GM19467 (cell line): ENCODE results near the gene SMIM21.

Experiments used
- ATAC-seq: cut with Tn5 transposase; IDR thresholded peaks from one replicate; pipeline ENCODE4 v1.9.1; 2021; ENCODE audit warnings: mild to moderate bottlenecking, moderate library complexity; ENCODE audit not compliant: unreplicated experiment

SMIM21 gene

DNA sequence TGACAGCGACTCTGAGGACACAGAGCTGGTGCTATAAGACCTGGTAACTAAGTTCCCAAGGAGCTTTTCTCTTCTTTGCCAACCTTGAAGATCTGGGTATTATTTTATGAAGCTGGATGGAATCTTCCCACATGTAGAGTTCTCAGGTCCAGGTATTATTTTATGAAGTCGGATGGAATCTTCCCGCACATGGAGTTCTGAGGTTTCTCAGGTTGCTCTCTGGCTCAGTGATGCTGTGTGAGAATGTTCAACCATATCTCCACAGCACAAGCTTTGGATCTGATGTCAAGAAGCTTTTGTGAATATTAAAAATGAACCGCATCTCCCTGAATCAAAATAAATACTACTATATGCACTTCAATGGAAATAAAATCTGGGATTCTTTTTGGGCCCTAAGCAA, at the start of gene SMIM21:
Gene SMIM21 (minus strand): TSS at position 101 of the 400 bp plus-strand sequence. CDS start 140 bp downstream, outside the sequence.
- no peak for ATAC-seq

DNA sequence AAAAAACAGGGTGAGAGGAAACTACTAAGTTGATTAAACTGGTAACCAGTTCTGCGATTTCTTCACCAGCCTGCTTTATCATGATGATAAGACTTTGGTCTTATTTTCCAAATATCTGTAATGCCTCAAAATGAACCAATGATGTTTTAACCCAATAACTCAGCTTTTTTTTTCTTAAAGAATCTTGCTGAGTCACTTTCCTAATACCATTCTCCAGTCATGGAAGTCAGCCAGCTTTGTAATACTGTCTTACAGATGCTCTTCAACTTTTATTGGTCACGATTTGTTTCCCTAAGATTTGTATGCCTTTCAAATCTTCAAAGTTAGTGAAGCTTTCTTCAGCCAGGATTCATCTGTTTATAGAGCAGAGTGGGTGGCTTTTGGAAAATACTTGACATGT, 47.7 kb upstream of the SMIM21 start:
- no peak for ATAC-seq

DNA sequence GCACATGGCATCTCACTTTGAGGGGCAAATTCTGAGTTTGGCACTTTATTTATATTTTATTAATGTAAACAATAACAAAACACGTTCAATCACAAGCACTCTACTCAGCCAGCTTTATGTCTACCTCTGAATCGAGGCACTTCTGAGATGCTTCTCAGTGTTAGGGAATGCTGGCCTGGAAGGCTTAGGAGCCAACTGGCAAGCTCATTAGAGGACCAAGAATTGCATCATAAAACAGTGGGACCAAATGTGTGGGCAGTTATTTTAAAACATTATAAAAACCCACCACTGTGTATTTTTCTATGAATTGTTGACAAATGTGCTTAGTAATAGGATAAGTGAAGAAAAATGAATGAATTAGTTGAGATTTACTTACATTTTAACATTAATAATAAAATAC, 46.8 kb upstream of the SMIM21 start:
- ATAC-seq, result no peak

DNA sequence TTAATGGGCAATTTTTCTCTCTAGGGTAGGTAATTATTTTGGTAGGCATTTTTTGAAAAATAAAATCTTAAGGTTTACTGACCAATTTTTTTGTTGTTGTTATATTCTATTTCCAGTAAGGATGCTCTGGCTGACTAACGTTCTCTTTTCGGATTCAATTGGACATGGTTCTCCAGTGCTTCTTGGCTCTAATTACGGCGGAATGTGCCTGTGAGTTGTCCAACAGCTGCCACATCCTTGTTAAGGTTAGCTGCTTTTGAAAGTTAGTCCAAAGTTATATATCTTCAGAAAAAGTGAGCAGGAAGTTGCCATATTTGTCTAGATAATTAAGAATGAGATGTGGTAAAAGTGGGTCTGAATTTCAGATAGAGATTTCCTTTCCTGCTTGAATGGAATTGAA, 45.8 kb upstream of the SMIM21 start:
- ATAC-seq, result no peak

DNA sequence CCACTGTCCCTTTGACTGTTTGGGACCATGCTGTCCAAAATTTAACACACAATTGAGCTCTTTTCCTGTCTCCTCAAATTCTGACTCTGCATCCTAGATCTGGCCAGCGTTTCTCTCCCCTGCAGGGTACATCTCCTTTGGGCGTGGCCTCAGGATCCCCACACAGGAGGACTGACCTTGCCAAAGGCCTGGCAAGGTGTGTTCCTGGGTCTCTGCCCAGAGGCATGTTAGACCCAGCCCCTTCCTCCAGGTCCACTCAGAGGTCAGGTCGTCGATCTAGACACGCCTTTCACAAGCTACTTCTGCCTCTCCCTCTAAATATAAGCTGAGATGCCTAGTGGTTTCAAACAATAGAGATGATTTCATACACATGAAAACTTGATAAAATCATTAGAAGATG, 45.4 kb upstream of the SMIM21 start:
- ATAC-seq, result no peak

DNA sequence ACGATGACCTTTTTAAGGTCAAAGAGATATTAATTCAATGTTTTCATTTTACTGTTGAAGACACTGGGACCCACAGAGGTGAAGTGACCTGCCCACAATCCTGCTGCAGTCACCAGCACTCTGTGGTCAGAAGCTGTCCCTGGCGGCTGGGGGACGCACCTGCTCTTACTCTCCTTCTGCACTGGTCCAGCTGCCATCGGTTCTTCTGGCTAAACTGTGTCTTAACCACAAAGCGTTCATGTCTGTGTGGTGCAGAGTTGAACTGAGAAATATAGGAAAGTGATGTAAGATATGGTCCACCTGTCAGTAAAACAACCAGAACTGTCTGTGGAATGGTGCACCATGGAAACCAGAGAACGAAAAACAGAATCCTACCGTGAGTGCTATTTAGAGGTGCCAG, 44.9 kb upstream of the SMIM21 start:
- ATAC-seq, result no peak

DNA sequence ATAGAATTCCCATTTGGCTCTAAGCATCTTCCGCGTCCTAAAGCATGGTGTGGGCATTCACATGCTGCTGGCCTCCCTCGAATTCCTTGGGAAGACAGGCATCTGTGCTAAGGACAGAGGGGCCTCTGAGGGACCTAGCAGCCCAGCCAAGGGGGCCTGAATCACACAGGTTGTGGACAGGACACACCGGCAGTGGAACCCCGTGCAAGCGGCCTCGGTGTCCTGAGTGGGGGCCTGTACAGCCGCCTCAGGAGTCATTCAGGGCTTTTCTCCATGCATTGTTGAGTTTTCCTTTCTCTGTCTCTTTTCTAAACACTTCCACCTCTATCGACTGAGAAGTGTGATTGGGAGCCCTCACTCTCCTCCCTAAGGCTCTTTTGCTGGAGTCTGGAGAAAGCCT, 44.3 kb upstream of the SMIM21 start:
- ATAC-seq, result no peak

DNA sequence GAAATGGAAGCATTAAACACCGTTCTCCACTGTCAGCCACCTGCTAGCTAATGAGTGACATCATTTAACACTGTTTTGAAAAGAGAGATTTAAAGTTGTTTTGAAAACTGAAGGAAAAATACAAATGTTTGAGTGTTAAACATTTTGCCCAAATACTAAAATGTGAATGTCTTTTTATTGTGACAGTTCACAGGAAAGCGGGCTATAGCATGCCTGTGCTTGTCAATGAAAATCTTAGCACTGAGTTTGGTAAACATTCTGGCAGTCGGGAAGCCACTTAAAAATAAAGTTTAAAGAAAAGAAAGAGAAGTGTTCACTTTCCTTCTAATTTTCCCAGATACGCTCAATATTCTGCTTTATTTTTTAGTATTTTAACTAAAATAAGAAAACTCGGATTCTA, 40.3 kb upstream of the SMIM21 start:
- ATAC-seq, result no peak

DNA sequence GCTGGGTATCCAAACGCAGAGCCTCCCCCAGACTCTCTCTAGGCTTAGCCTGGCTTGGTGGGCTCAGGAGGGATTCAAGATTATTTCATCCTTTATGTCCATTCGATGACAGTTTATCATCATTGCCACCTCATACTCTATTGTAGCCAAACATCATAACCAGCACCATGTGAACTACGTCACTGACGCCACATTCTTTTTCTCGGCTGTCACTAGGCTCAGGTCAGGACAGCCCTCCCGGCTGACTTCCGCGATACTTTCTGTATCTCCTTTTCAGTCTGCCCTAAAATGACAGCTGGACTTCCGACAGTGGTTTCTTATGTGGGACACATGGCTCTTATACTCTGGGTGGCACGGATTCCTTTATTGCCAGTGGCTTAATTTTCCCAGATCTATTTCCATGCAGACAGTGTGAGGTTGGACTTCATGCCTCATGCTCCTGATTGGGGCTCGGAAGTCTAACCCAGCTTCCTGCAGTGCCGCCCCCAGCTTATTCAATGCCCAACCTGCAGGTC, 39.8 kb upstream of the SMIM21 start:
- ATAC-seq, result no peak

DNA sequence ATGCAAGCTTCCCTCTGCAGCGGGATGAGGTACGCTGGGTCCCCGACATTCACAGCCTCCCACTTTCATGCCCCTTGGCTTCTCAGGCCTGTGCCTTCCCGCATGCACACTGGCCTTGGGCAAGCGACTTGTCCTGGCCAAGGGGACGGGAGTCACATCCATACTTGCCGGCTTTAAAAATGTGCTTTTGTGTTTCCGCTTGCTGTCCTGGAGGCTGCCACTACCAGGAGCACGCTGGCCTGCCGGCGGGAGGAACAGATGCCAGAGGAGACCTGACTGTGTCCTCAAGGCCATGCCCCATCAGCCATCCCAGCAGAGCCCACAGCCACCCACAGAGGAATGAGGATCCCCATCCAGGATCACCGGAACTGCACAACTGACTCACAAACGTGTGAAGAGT, 36.9 kb upstream of the SMIM21 start:
- no peak for ATAC-seq

DNA sequence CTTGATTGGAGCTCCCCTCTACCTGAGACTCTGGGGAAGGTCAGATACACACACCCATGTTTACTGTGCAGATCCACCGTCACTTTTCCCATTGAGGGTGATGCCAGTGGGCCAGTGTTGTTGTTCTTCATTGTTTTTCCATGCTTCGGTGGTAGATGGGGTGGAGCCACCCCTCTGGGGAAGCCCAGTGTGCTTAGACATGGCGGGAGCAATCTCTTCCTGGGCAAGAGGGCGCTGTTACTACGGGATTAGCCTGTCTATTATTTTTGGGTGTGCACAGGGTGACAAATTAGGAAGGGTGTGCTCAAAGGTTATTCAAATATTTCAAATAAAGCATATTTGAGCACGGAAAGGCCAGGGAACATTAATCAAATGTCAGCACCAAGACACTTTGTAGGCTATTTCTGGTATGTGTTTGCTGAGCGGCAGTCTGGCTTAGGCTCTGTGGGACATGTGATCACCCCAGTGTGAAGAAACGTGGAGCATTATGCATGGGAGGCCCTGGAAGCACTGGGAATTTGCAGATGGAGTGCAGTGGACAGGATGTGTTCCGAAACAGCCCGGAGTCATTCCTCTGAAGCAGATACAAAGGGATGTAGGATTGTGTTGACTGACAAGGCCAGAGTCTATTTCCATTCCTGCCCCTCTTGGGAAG, 34.8 kb upstream of the SMIM21 start:
- no peak for ATAC-seq

DNA sequence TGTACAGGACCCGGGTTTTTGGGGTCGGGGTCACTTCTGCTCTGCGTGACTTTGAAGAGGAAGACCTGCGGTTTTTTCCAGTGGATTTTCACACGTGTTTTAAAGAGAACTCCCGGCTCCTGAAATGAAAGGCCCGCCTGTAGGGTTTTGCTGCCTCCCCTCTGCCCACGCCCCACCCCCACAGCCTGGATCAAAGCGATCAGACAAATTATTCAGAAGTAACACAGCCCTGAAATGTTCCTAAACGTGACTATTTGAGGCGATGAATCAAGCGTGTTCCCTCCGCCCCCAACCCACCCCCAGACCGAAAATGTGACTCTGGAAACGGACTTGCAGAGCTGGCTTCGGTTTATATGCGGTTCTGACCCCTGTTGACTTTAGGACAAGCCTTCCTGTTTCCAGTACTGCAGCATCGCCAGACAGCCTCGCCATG, 28.7 kb upstream of the SMIM21 start:
- ATAC-seq, result no peak

DNA sequence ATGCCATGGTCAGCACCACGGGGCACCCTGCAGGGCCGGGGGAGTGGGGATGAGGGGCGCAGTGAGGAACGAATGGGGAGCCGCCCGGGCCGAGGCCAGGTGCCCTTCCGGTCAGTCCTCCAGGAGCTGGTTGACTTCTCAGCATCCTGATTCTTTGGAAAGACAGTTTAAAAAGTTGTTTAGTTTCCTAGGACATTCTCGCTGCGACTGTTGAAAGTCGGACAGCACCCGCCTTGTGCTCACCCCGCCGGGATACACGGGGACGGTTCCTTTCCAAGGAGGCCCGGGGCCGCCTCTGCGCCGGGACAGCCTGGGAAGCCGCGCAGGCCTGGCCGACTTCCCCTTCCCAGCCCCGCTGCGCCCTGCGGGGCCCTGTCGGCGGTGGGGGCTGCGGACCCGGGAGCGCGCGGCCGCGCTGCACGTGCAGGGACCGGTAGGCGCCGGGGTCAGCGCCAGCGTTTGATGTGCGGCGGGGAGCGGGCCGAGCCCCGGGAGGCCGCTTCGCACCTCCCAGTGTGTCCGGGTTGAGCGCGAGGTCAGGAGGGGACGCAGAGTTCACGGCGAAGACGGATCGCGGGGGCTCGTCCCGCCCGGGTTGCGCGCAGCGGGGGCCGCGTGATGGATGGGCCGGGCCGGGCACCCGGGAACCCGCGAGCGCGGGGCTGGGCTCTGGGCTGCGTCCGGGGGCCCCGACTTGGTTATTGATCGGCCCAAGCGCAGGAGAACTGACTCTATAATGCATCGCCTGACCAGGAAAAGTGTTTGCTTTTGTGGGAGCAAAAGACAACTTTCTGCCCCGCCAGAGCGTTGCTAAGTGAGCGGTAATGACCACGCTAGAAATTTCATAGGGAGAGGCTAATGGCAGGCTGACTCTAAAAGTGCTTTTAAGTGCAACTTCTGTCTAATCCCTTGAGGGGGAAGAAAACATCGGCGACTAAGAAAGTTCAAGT, 28.0 kb upstream of the SMIM21 start:
- no peak for ATAC-seq

DNA sequence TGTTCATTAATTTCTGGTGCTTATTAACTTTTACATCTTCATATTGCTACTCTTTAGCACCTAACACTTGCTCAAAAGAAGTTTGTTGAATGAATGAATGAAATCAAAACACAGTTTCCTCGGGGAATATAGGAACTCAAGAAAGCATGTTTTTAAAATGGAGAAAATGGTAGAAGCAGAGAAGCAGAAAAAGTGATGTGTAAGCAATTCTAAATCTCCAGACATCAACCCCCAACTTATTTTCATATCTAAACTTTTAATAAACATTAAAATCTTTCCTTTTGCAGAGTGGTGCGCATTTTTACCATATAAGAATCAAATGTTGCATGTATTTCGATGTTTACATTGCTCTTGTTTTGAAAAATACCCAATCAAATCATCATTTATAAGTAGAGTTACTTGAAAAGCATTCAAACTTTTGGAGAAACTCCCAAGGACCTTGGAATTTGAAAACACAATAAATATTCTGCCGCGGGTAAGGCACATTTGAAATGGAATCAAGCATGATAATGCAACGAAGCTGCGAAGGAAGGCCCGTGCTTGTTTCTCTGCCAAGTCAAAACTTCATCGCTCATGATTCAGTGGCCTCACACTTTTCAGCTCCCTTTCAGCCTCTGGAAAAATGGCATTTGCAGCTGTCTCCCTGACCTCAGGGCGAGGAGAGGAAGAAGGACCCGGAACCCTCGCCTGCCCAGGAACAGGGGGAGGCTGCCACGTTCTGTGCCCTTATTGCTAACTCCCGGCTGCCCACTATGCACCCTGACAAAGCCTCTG, 26.7 kb upstream of the SMIM21 start:
- no peak for ATAC-seq

DNA sequence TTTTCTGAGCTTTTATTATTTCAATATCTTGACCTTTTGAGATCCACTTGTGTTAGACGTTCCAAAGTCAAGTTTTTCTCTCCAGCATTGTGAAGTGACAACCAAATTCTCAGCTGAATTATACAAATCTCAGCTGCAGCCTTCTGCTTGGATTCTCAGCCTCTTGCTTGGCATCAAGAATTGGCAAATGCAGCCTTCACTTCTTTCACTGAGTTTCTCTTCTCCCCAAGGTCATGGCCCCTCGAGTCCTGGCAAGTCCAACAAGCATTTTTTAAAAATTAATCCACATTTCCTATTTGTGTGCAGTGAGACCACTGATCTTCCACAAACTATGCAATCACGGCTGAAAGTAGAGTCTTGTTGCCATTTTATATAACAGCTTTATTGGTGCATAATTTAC, 23.4 kb upstream of the SMIM21 start:
- ATAC-seq, result no peak

DNA sequence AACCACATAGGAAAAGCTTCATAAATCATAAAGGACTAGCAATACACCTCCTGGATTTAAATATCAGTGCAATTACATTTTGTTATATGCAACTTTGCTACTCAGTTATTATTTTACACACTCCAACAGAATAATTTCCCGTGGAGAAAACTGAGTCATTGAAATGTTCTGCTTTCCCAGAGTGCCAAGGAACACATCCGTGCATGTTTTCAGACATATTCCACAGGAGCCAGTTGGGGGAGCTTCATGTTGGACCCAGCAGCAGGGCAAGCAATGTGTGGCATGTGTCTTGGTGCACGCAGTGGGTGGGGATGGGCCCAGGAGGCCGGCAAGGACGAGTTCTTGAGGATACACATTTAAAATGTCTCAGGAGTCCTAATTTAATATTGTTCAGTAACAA, 14.4 kb upstream of the SMIM21 start:
- ATAC-seq, result no peak

DNA sequence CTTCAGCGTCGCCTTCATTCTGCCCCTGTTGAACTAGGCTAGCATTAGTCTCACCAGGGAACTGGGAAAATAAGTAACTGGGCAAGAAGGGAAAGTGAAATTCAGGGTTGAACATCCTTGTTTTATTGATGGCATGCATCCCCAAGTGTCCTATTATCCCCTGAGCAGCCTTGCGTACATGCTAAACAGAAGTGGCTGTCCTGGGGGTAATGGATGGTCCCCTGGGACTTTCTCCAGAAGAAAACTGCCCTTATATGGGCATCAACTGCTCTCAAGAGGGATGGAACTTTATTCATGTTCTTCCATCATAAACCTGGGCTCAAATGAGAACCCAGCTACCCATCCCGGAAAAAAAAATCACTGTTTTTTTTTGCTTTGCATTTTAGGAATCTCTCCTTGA, 11.8 kb upstream of the SMIM21 start:
- ATAC-seq, result no peak

DNA sequence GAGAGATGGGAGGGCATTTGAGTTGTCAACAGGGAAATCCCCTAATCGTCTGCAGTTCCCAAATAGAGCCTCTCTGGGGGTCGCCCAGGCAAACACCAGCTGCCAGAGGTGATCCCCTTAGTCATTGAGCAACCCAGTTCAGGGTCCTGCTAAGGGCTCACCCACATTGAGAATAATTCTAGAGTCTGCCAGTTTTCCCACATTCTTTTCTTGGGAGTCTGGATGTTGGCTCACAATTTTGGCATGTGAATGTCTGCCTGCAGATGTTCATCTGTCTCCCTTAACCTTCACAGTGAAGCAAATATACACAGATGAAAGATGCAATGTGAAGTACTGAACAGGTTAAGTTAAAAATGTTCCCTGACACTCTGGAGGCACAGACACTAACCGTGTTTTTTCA, 11.4 kb upstream of the SMIM21 start:
- no peak for ATAC-seq

DNA sequence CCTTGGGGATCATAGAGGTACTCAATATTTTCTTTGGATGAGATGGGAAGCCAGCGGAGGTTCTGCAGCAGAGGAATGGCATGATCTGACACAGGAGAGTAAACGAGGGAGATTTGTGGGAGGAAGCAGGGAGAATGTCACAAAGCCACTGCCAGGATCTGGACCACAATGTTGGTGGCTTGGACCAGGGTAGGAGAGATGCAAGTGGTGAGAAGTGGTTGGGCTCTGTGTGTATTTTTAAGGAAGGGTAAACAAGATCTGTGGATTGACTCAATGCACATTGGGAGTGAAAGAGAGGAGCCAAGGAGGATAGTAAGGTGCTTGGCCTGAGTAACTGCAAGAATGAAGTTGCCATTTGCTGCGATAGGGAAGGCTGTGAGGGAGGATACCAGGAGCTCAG, 10.5 kb upstream of the SMIM21 start:
- ATAC-seq, result no peak

DNA sequence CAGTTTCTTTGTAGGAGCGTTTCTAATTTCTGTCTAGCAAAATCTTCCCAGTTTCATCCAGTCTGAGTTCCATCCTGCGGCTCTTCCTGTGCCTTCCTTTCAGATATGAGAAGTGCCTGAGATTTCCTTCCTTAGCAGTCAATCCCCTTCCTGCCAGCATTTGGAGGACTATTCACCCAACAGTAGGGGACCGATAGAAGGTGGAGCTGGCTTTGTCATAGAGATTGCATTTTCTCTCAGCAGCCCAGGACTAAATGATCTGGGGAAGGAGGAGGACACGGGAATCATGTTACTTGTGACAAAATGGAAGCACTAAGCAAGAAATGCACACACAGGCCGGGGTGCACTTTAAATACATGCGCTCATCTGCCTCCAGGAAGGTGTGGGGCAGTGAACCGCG, 5.6 kb upstream of the SMIM21 start:
- ATAC-seq, result no peak

DNA sequence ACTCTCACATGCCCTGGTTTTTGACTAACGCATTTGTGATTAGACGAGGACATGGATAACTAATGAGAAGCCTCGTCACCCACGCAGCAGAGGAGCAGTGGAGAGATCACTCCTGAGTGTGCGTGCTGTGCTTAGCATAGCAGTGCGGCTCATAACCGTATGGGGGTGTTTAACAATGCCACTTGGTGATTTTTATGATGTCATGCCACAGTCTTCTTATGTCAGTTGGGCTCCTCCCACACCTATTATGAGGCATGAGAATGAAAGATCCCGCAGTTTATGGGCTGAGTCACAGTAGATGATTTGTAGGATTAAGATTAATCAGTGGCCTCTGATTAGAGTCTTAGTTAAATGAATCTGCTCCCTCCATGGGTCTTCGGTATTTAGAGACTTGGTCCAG, 2.5 kb upstream of the SMIM21 start:
- ATAC-seq, result no peak
